GM19372 (cell line): ENCODE results near the gene TMEM271.

ENCODE experiments used
- ATAC-seq: cut with Tn5 transposase; IDR thresholded peaks from one replicate; pipeline ENCODE4 v1.9.1; 2021; ENCODE audit warnings: mild to moderate bottlenecking, low read depth, moderate library complexity; ENCODE audit not compliant: unreplicated experiment

TMEM271 gene

GRCh38 chr4:535181-535923, 40.7 kb downstream of the TMEM271 start:
- no peak for ATAC-seq

GRCh38 chr4:534576-535151, 41.4 kb downstream of the TMEM271 start:
- ATAC-seq: no peak

GRCh38 chr4:534101-534575, 42.0 kb downstream of the TMEM271 start:
- no peak for ATAC-seq

GRCh38 chr4:533318-534100, 42.6 kb downstream of the TMEM271 start:
- ATAC-seq: no peak

GRCh38 chr4:532588-533317, 43.3 kb downstream of the TMEM271 start:
- no peak for ATAC-seq

GRCh38 chr4:531721-532565, 44.2 kb downstream of the TMEM271 start:
- ATAC-seq: no peak

- ATAC-seq: no peak
Measured at GRCh38 chr4:531076-531475, 45.0 kb downstream of the TMEM271 start.

GRCh38 chr4:530017-530781, 45.9 kb downstream of the TMEM271 start:
- ATAC-seq: no peak

- ATAC-seq: no peak
Measured at GRCh38 chr4:529563-529962, 46.5 kb downstream of the TMEM271 start.

GRCh38 chr4:528835-529234, 47.3 kb downstream of the TMEM271 start:
- ATAC-seq: no peak

GRCh38 chr4:528296-528695, 47.8 kb downstream of the TMEM271 start:
- no peak for ATAC-seq

GRCh38 chr4:526971-527460, 49.1 kb downstream of the TMEM271 start:
- no peak for ATAC-seq

- no peak for ATAC-seq
Measured at GRCh38 chr4:526189-526909, 49.7 kb downstream of the TMEM271 start.

- no peak for ATAC-seq
Measured at GRCh38 chr4:525660-526059, 50.4 kb downstream of the TMEM271 start.

GRCh38 chr4:524196-524595, 51.9 kb downstream of the TMEM271 start:
- no peak for ATAC-seq
